ENCODE data around the gene RPL39L.

DNA sequence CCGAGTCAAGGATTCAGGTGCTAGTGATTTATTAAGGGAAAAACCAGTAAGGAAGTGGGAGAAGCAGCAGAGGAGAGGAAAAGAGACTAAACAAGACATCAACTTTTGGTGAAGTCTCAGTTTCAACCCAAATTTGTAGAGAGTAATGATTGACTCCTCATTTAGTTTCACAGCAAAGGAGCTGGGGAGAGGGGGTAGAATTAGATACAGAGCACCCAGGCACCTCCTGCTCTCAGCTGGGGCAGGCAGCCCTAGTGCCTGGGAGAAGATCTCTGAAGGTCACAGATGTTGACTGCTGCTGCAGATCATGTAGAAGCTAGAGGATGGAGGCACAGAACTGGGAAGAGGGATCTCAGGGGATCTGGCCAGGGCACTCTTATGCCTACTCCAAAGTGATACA lies 29.1 kb downstream of the RPL39L start:
- TF ChIP-seq, protein P1, sequence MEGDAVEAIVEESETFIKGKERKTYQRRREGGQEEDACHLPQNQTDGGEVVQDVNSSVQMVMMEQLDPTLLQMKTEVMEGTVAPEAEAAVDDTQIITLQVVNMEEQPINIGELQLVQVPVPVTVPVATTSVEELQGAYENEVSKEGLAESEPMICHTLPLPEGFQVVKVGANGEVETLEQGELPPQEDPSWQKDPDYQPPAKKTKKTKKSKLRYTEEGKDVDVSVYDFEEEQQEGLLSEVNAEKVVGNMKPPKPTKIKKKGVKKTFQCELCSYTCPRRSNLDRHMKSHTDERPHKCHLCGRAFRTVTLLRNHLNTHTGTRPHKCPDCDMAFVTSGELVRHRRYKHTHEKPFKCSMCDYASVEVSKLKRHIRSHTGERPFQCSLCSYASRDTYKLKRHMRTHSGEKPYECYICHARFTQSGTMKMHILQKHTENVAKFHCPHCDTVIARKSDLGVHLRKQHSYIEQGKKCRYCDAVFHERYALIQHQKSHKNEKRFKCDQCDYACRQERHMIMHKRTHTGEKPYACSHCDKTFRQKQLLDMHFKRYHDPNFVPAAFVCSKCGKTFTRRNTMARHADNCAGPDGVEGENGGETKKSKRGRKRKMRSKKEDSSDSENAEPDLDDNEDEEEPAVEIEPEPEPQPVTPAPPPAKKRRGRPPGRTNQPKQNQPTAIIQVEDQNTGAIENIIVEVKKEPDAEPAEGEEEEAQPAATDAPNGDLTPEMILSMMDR (IDR thresholded peaks at IDR 0.05): no peak
- no peak for TF ChIP-seq POLR2A (IDR thresholded peaks at IDR 0.05)
